Activated CD4-positive, alpha-beta T cell treated with anti-CD3 and anti-CD28 coated beads for 4 hours (primary cell): ENCODE results near the gene SENP8.
"Not testable (repeated sequence)": the region's sequence is repeated elsewhere in the genome, so short reads cannot be mapped to it uniquely, and the experiment has no call there.

ENCODE experiments used
- DNase-seq, 2 donors: peaks; one replicate each; pipeline ENCODE4 v3.0.0-alpha.2; 2020

Gene SENP8

GRCh38 chr15:72155635-72156616 lies 37.7 kb downstream of the SENP8 start:
- DNase-seq: peak; percentile 71 to 87

DNA sequence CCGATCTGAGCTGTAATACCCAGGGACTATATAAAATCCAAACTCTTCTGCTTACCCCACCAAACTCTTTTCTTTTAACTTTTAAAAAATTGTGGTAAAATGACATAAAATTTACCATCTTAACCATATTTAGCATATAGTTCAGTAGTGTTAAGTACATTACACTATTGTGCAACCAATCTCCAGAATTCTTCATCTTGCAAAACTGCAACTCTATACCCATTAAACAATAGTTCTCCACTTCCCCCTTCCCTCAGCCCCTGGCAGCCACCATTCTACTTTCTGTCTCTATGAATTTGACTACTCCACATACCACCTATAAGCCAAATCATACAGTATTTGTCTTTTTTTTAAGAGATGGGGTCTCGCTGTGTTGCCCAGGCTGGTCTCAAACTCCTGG lies 38.7 kb downstream of the SENP8 start:
- DNase-seq: no peak

- DNase-seq: no peak
Observed at GRCh38 chr15:72160696-72161245, 42.6 kb downstream of the SENP8 start.

GRCh38 chr15:72161361-72162132 lies 43.3 kb downstream of the SENP8 start:
- no peak for DNase-seq

DNA sequence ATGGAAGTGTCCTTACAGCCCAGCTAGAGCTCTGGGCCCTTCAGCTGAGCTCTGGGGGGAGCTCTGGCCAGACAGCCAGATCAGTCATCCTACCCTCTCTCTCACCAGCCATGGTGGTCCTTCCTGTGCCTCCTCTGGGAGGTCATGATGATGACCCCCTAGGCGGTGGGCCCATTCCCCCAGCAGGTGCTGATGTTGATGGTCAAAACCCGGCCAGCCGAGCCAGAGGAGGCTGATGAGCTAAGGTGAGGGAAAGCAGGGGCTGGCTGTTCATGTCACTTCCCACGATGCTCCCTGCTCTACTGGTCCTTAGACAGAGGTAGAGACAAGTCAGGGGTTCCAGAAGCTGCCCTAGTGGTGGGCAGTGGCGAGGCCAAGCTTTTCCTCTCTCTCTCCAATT lies 44.4 kb downstream of the SENP8 start:
- DNase-seq: no peak

DNA sequence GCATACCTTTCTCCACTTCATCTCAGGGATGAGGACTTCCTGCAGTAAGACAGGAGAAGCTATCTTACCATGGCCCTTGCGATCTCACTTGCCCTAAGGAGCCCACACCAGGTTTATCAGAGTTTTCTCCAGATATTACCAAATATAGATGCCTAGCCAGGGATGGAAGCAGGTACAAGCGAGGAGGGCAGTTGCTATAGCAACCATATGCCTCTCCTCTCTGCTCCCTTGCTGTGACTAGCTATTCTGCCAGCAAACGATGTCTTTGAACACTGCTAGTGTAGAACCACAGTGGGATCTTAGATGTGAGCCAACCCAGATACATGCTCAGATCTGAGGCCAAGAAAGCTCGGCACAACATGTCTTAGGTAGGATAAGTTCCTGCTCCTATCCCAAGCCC lies 45.5 kb downstream of the SENP8 start:
- DNase-seq: no peak

GRCh38 chr15:72166716-72167417 lies 48.7 kb downstream of the SENP8 start:
- no peak for DNase-seq

- no peak for DNase-seq
Observed at GRCh38 chr15:72167445-72167844, 49.2 kb downstream of the SENP8 start.

DNA sequence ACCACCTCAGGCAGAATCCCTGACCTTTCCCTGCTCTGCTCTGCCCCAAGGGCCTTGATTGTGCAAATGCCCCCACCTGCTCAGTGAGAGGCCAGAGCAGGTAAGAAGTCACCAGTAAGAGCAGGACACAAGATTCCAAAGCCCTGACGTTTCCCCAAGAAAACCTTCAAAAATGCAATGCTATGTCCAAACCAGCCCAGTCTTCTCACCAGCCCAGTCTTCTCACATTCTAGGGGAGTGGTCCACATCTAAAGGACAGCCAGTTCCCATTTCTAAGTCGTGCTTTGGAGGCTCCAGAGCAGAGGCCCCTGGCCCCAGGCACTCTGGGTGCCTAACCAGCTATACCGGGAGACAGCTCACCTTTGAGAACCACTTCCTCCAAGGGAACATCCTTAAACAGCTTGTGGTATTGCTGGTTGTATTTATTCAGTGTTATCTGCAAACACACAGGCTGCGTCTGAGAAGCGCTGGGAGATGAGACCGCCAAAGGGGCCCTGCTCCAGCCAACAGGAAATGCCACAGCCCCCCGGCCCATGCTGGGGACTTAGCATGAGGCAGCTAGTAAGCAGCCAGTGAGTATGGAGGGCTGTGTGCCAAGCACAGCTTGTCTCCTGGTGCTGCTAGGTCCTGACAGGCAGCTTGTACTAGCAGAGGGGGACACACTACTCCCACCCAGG lies 50.1 kb downstream of the SENP8 start:
- no peak for DNase-seq

DNA sequence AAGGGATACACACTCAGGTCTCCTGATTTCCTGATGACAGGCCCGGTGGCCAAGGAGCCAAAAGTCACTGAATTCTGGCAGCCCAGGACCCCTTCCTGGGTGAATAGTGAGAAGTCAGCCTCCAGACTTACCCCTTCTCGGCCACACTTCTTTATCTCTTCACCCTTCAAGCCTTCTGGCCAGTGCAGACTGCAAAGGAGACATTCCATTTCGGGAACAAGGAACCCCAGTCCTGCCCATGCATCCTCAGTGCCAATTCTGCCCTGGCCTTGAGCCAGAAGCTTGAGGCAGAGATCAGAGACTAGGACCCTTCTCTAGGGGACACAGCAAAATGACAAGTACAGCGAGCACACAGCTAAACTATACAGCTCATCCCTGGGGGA lies 50.6 kb downstream of the SENP8 start:
- DNase-seq: no peak

- no peak for DNase-seq
Observed at GRCh38 chr15:72169236-72169920, 51.2 kb downstream of the SENP8 start.

- DNase-seq: no peak
Observed at GRCh38 chr15:72169921-72170611, 51.9 kb downstream of the SENP8 start.

DNA sequence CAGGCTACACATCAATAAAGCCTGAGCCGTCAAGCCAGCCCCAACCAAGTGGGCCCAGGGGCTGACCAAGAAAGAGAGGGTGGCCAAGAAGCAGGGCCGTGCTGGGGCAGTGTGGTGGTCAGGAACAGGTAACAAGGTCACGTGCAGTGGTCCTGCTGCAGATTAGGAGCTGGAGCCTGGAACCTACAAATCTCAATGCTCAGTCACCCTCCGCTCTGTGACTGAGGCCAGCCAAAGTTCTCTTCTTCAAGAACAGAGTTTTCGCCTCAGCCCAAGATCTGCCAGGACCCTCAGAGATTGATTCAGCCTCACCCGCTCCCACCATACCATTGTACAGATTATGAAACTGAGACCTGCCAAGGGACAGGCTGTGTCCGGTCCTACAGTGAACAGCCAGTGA lies 52.5 kb downstream of the SENP8 start:
- DNase-seq: no peak

DNA sequence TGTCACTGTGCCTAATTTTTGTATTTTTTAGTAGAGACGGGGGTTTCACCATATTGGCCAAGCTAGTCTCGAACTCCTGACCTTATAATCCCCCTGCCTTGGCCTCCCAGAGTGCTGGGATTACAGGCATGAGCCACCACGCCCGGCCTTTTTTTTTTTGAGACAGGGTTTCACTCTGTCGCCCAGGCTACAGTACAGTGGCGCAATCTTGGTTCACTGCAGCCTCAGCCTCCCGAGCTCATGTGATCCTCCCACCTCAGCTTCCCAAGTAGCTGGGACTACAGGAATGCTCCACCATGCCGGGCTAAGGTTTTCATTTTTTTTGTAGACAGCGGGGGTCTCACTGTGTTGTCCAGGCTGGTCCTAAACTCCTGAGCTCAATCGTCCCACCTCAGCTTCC lies 53.8 kb downstream of the SENP8 start:
- not testable (repeated sequence) for DNase-seq

DNA sequence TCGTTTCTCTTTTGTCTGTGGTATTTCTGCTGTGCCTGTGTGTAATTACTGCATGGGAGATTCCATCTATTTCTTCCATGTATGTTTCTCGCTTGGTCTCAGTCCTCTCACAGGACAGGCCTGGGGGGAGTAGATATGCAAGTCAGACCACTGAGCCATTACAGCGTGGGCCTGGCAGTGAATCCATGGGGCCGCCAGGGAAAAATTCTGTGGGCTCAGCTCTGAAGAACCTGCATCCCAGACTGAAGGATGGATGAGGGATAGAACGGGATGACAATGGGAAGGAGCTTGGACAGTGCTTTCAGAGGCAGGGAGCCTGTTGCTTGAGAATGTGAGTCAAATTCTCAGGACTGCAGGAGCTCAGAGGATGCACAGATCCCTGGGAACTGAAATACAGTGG lies 54.6 kb downstream of the SENP8 start:
- no peak for DNase-seq

- DNase-seq: no peak
Observed at GRCh38 chr15:72173401-72173800, 55.2 kb downstream of the SENP8 start.

DNA sequence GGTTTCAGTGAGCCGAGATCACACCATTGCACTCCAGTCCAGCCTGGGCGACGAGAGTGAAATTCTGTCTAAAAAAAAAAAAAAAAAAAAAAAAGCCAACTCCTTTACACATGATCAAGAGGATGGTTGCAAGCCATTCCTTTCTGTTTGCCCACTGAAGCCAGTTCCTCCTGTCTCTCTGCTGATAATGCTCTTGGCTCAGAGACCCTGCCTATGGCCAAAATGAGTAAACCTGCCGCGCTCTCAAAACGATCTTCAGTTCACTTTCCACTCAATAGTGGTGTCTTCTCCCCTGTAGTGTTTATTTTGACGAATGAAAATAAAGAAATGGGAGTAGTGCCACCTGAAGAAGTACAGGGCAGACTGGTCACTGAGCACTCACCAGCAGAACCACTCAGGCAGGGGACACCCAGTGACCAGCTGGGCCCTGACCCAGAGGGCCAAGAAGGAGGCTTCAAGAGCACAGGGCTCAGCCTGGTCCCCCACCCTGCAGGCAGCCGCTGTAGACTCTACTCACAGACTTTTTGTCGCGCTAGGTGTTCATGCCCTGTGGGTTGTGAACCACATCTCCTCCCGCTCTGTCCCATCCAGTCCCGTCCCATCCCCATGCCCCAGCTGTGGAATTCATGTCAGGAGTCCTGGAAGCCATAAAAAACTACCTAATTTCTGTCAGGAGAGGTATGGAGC lies 55.8 kb downstream of the SENP8 start:
- no peak for DNase-seq

DNA sequence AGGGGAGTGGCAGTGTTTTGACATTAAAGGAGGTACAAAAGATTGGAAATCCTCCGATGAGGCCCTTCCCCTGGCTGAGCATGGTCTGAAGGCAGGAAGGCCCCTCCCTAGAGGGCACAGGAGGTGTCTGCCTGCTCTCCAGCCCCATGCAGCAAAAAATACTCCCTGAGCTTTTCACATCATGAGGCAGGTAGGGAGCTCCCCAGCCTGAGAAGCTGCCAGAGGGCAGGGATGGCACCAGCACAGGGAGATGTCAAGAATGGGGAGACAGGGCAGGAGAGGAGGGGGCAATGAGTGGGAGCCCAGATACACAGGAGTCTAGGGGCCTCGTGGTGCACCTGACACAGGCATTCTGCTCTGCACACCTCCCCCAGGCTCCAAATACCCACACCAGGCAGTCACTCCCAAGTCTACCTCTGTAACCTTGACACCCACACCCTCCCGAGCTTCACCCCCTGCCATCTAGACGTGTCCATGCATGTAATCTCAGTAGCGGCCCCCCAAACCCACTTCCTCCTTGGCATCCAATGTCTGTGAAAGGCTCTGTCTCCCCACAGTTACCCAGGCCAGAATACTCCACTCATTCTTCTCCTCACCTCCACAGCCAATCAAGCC lies 56.5 kb downstream of the SENP8 start:
- DNase-seq: no peak

DNA sequence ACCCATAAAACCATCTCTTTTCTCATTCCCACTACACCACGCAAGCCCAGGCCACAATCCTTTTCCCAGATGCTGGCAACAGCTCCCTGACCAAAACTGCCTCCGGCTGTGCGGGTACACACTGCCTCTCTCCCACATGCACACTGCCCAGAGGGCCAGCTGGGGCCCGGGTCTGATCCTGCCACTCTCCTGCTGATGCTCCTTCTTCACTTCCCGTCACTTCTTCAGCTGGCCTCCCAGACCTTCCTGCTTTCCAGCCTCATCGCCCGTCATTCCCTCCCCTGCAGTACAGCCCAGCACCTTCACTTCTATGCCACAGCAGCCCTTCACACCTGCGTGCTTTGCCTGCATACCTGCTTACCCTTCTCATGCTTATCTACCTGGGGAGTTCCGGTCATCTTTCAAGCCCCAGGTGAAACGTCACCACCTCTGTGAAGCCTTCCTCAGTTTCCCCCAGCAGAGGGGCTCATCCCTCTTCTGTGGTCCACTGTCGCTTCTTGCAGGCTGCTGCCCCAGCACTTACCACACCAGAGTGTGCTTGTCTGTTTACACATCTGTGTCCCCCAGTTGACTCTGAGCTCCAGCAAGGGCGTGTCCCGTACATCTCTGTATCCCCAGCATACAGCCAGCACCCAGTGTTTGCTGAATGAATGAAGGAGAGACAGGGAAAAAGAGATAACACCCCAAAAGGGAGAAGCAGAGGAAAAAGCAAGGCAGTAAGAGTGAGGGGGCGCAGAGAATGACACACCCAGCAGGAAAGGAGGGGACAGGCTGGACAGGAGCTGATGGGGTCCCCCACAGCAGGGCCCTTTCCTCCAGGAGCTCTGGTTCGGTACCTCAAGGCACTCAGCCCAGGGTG lies 57.2 kb downstream of the SENP8 start:
- no peak for DNase-seq
